SK-N-SH (cell line): Measurements from ENCODE around the gene DYNC2LI1. TPM values are rescaled to one million over a fixed set of nuclear protein-coding genes. Genes with fewer than 3 reads are reported as not detected.

ENCODE experiments used
- CTCF ChIA-PET: fragments of 300-600, 350-600 bp; formaldehyde crosslinking; extraction: SDS; loops from one replicate; lab custom pipeline; 2021; lab: Yijun Ruan, JAX
- POLR2A ChIA-PET: fragments of 350-600 bp; sonication (Branson Sonifier 250); formaldehyde crosslinking; extraction: SDS; loops from one replicate; lab custom pipeline; 2020; ENCODE audit warnings: antibody characterized with exemption, inconsistent platforms; lab: Yijun Ruan, JAX
- DNase-seq: peaks from one replicate; pipeline ENCODE4 v3.0.0; 2012
- H2AFZ ChIP-seq: fragments of 200-600 bp; sonication (generic); 2 replicates; pipeline ENCODE4 v1.8.1; 2016; ENCODE audit warnings: antibody characterized with exemption, mild to moderate bottlenecking, low read depth
- H3F3A ChIP-seq: fragments of 200-600 bp; sonication (generic); replicated peaks from 2 replicates; pipeline ENCODE3; 2016; ENCODE audit warnings: antibody characterized with exemption, mild to moderate bottlenecking; ENCODE audit not compliant: insufficient read depth
- H3K27ac ChIP-seq, 2 experiments: fragments of 200-500 bp in 1 of 2; fragments of 200-600 bp in 1 of 2; sonication (Bioruptor generic) in 1 of 2; sonication (generic), shearing (Covaris generic) in 1 of 2; 2 replicates each; pipeline versions ENCODE4 v1.5.1 to v1.6.1; 2014 to 2016; ENCODE audit warnings: low read depth in 2 of 2, inconsistent platforms in 1 of 2, low read length in 1 of 2, mild to moderate bottlenecking in 1 of 2, mixed read lengths in 1 of 2
- H3K27me3 ChIP-seq: fragments of 200-600 bp; sonication (generic), shearing (Covaris generic); 2 replicates; pipeline ENCODE4 v1.6.1; 2016; ENCODE audit warnings: mixed run types; ENCODE audit not compliant: insufficient read depth
- H3K36me3 ChIP-seq, 2 experiments: fragments of 200-500 bp in 1 of 2; fragments of 200-600 bp in 1 of 2; sonication (Bioruptor generic) in 1 of 2; sonication (generic) in 1 of 2; replicated peaks in 1 of 2; 2 replicates each; pipeline versions ENCODE3 to v1.5.1; 2014 to 2016; ENCODE audit warnings: low read length in 1 of 2, mild to moderate bottlenecking in 1 of 2; ENCODE audit not compliant: insufficient read depth in 2 of 2, control insufficient read depth in 1 of 2
- H3K4me1 ChIP-seq, 2 experiments: fragments of 200-500 bp in 1 of 2; fragments of 200-600 bp in 1 of 2; sonication (Bioruptor generic) in 1 of 2; sonication (generic), shearing (Covaris generic) in 1 of 2; 2 replicates each; pipeline versions ENCODE4 v1.5.1 to v1.6.1; 2014 to 2016; ENCODE audit warnings: low read depth in 1 of 2, low read length in 1 of 2, mixed run types in 1 of 2; ENCODE audit not compliant: insufficient read depth in 2 of 2, control insufficient read depth in 1 of 2
- H3K4me2 ChIP-seq: fragments of 200-600 bp; sonication (generic), shearing (Covaris generic); 2 replicates; pipeline ENCODE4 v1.6.1; 2017; ENCODE audit warnings: mixed run types
- H3K4me3 ChIP-seq, 2 experiments: fragments of 200-500 bp in 1 of 2; fragments of 200-600 bp in 1 of 2; sonication (Bioruptor generic) in 1 of 2; sonication (generic), shearing (Covaris generic) in 1 of 2; 2 replicates each; pipeline versions ENCODE4 v1.5.1 to v1.8.1; 2014 to 2016; ENCODE audit warnings: low read depth in 2 of 2, inconsistent platforms in 1 of 2, low read length in 1 of 2, mild to moderate bottlenecking in 1 of 2, mixed read lengths in 1 of 2, moderate library complexity in 1 of 2
- H3K79me2 ChIP-seq: fragments of 200-600 bp; sonication (generic); 2 replicates; pipeline ENCODE4 v1.8.1; 2017; ENCODE audit warnings: mild to moderate bottlenecking; ENCODE audit not compliant: insufficient read depth
- H3K9ac ChIP-seq: fragments of 200-600 bp; sonication (generic); 2 replicates; pipeline ENCODE4 v1.6.1; 2017; ENCODE audit warnings: mixed run types
- H3K9me2 ChIP-seq: fragments of 200-600 bp; sonication (generic); 2 replicates; pipeline ENCODE4 v1.6.1; 2017; ENCODE audit warnings: mixed run types
- H3K9me3 ChIP-seq: fragments of 200-600 bp; sonication (generic); 2 replicates; pipeline ENCODE4 v1.6.1; 2017; ENCODE audit warnings: mixed run types, mild to moderate bottlenecking, moderate library complexity
- H4K20me1 ChIP-seq: fragments of 200-600 bp; sonication (generic); 2 replicates; pipeline ENCODE4 v1.6.1; 2017; ENCODE audit warnings: mild to moderate bottlenecking, mixed run types; ENCODE audit not compliant: insufficient read depth
- CHD2 ChIP-seq: fragments of 150-350 bp; IDR thresholded peaks from 2 replicates; pipeline ENCODE4 v1.6.1; 2018; ENCODE audit warnings: low read length; ENCODE audit not compliant: partially characterized antibody
- CTCF ChIP-seq: fragments of 200-600 bp; sonication (generic); IDR thresholded peaks from 2 replicates; pipeline ENCODE4 v1.6.1; 2017; ENCODE audit warnings: antibody characterized with exemption, mild to moderate bottlenecking, moderate library complexity
- ELF1 ChIP-seq: IDR thresholded peaks from 2 replicates; pipeline ENCODE4 v1.4.0; 2012
- EZH2phosphoT487 ChIP-seq: fragments of 200-600 bp; sonication (generic); IDR thresholded peaks from 2 replicates; pipeline ENCODE4 v1.6.1; 2017; ENCODE audit warnings: low read depth, mixed run types, mild to moderate bottlenecking, antibody characterized with exemption, moderate library complexity, borderline replicate concordance
- FOSL2 ChIP-seq: IDR thresholded peaks from 2 replicates; pipeline ENCODE4 v1.4.0; 2012; ENCODE audit warnings: low read depth, mild to moderate bottlenecking, moderate library complexity, borderline replicate concordance
- FOXJ3 ChIP-seq: sonication (generic); formaldehyde crosslinking; IDR thresholded peaks from 2 replicates; pipeline ENCODE4 v1.5.1; 2020; ENCODE audit warnings: mild to moderate bottlenecking, missing genetic modification reagents
- IRF3 ChIP-seq: fragments of 150-350 bp; IDR thresholded peaks from 2 replicates; pipeline ENCODE4 v1.6.1; 2016; ENCODE audit warnings: mild to moderate bottlenecking, low read depth, low read length
- JUND ChIP-seq: IDR thresholded peaks from 2 replicates; pipeline ENCODE4 v1.4.0; 2012
- MEF2A ChIP-seq: IDR thresholded peaks from 2 replicates; pipeline ENCODE4 v1.4.0; 2012; ENCODE audit warnings: low read depth, borderline replicate concordance
- MXI1 ChIP-seq: IDR thresholded peaks from 2 replicates; pipeline ENCODE4 v1.6.1; 2012; ENCODE audit warnings: mild to moderate bottlenecking, low read depth, low read length, improper control_type of control experiment
- NFIC ChIP-seq: IDR thresholded peaks from 2 replicates; pipeline ENCODE4 v1.4.0; 2012; ENCODE audit warnings: borderline replicate concordance
- NRF1 ChIP-seq: IDR thresholded peaks from 2 replicates; pipeline ENCODE4 v1.6.1; 2012; ENCODE audit warnings: low read depth, mild to moderate bottlenecking, low read length
- RAD21 ChIP-seq: IDR thresholded peaks from 2 replicates; pipeline ENCODE4 v1.6.1; 2012; ENCODE audit warnings: mild to moderate bottlenecking, low read length
- SMC3 ChIP-seq: IDR thresholded peaks from 2 replicates; pipeline ENCODE4 v1.6.1; 2012; ENCODE audit warnings: low read depth, low read length, improper control_type of control experiment
- TAF1 ChIP-seq: IDR thresholded peaks from 2 replicates; pipeline ENCODE4 v1.6.1; 2012; ENCODE audit warnings: low read depth, mild to moderate bottlenecking, low read length, moderate library complexity, borderline replicate concordance
- USF1 ChIP-seq: IDR thresholded peaks from 2 replicates; pipeline ENCODE4 v1.4.0; 2012; ENCODE audit warnings: low read depth, borderline replicate concordance
- YY1 ChIP-seq: IDR thresholded peaks from 2 replicates; pipeline ENCODE4 v1.4.0; 2012; ENCODE audit warnings: low read depth, mild to moderate bottlenecking
- WGBS: methylation state at CpG from one replicate; pipeline ENCODE4 v1.1.6; 2017; ENCODE audit warnings: low lambda C conversion rate; 5-methylcytosine and 5-hydroxymethylcytosine counted together
- polyA plus RNA-seq, 3 experiments: library from polyadenylated mRNA; depleted of rRNA; stranded (reverse); fragments of >200 nt; gene quantifications; 2 replicates each; pipeline ENCODE4 v1.2.3, GENCODE V29; 2012
- TF ChIP-seq, protein P1 (sequence below): fragments of 150-350 bp; IDR thresholded peaks from 2 replicates; pipeline ENCODE4 v1.6.1; 2017; ENCODE audit warnings: antibody characterized with exemption, low read length, low read depth, borderline replicate concordance
- TF ChIP-seq, protein P2 (sequence below): IDR thresholded peaks from 2 replicates; pipeline ENCODE4; 2012

DYNC2LI1 gene
- polyA plus RNA-seq, 1 of the 3 experiments (the other 2 are of a cell fraction): 20.4 TPM

DNA sequence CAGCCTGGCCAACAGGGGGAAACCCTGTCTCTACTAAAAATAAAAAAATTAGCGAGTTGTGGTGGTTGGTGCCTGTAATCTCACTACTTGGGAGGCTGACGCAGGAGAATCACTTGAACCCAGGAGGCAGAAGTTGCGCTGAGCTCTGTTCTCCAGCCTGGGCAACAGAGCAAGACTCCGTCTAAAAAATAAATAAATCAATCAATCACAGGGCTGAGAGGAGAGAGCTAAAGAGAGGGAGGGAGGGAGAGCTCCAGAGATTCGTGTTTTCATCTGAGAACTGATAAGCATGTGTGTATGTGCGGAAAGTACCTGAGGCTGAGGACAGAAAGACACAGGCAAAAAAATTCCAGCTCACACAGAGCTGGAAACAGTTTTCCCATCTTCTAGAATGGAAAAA is 37.2 kb upstream of the DYNC2LI1 start:
- Histone ChIP-seq H3K36me3 (no peaks in the 10 kb centered on the region), H4K20me1 (no peaks in the 10 kb centered on the region), H3K9ac (no peak overlapping the region), H3K4me1 (peaks cover 0 to 9% of the 10 kb centered on the region in 2 experiments; a peak in 3 of 4 replicates), H3K79me2 (no peaks in the 10 kb centered on the region), H3K9me3 (no peaks in the 10 kb centered on the region), H2AFZ (no peak overlapping the region), H3K4me3 (no peak overlapping the region), H3F3A (peaks cover 5% of the 10 kb centered on the region), H3K27ac (peak overlapping the region in 1 of 2 experiments; percentile 63; a peak in 2 of 4 replicates), H3K27me3 (no peaks in the 10 kb centered on the region), H3K4me2 (no peak overlapping the region), H3K9me2 (no peaks in the 10 kb centered on the region)
- ChIA-PET CTCF (no interaction called here), POLR2A (no interaction called here)
- DNase-seq: no peak
- TF ChIP-seq CHD2 (no peak), CTCF (peak; percentile 8; the same call in 1 of the 2 replicates), FOXJ3 (CRISPR knock-in tag) (no peak), NRF1 (no peak), TAF1 (no peak), MXI1 (no peak), USF1 (no peak)
- 89% methylated on average over 6 of the region's 6 CpGs for WGBS

- ChIA-PET CTCF (no interaction called here), POLR2A (no interaction called here)
- Histone ChIP-seq H3K4me1 (peaks cover 0 to 9% of the 10 kb centered on the region in 2 experiments; a peak in 3 of 4 replicates), H3F3A (peaks cover 5% of the 10 kb centered on the region), H3K9me2 (no peaks in the 10 kb centered on the region), H3K4me2 (peak overlapping the region; percentile 1; the same call in 1 of the 2 replicates), H3K79me2 (no peaks in the 10 kb centered on the region), H3K4me3 (no peak overlapping the region), H3K9ac (no peak overlapping the region), H3K27ac (peak overlapping the region; percentile 30 to 63; a peak in 3 of 4 replicates), H3K36me3 (no peaks in the 10 kb centered on the region), H4K20me1 (no peaks in the 10 kb centered on the region), H3K27me3 (no peaks in the 10 kb centered on the region), H2AFZ (peak overlapping the region; percentile 47; the same call in 1 of the 2 replicates), H3K9me3 (no peaks in the 10 kb centered on the region)
- DNase-seq: no peak
- 53% methylated on average over 8 of the region's 8 CpGs for WGBS
- TF ChIP-seq JUND: peak; percentile 79
- no peak for TF ChIP-seq CHD2
- no peak for TF ChIP-seq EZH2phosphoT487
- TF ChIP-seq, protein P1, sequence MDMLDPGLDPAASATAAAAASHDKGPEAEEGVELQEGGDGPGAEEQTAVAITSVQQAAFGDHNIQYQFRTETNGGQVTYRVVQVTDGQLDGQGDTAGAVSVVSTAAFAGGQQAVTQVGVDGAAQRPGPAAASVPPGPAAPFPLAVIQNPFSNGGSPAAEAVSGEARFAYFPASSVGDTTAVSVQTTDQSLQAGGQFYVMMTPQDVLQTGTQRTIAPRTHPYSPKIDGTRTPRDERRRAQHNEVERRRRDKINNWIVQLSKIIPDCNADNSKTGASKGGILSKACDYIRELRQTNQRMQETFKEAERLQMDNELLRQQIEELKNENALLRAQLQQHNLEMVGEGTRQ: no peak
- TF ChIP-seq NFIC: peak; percentile 67
- peak; percentile 89 for TF ChIP-seq FOSL2
- TF ChIP-seq, protein P2, sequence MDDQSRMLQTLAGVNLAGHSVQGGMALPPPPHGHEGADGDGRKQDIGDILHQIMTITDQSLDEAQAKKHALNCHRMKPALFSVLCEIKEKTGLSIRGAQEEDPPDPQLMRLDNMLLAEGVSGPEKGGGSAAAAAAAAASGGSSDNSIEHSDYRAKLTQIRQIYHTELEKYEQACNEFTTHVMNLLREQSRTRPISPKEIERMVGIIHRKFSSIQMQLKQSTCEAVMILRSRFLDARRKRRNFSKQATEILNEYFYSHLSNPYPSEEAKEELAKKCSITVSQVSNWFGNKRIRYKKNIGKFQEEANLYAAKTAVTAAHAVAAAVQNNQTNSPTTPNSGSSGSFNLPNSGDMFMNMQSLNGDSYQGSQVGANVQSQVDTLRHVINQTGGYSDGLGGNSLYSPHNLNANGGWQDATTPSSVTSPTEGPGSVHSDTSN: peak; percentile 78
- TF ChIP-seq RAD21: no peak
- TF ChIP-seq MEF2A: no peak
- no peak for TF ChIP-seq NRF1
- TF ChIP-seq SMC3: no peak
- peak; percentile 40; the same call in 1 of the 2 replicates for TF ChIP-seq YY1
- peak; percentile 57 for TF ChIP-seq USF1
- TF ChIP-seq IRF3: no peak
- TF ChIP-seq ELF1: no peak
Observed at GRCh38 chr2:43737097-43737854, 36.6 kb upstream of the DYNC2LI1 start.
